Endothelial cell (in vitro differentiated cells): ENCODE results near the gene VWA8. TPM values are rescaled to one million over a fixed set of nuclear protein-coding genes. Genes with fewer than 3 reads are reported as not detected.

Experiments used
- DNase-seq: peaks from one replicate; pipeline ENCODE4 v3.0.0; 2021; ENCODE audit warnings: low spot score
- H3K27ac Mint-ChIP-seq: one replicate; pipeline ENCODE4 v1.8.0; 2021; ENCODE audit warnings: mixed read lengths, inconsistent platforms; ENCODE audit not compliant: unreplicated experiment
- H3K27me3 Mint-ChIP-seq: one replicate; pipeline ENCODE4 v1.8.0; 2021; ENCODE audit warnings: mild to moderate bottlenecking, moderate library complexity, mixed read lengths, inconsistent platforms; ENCODE audit not compliant: unreplicated experiment
- H3K36me3 Mint-ChIP-seq: one replicate; pipeline ENCODE4 v1.8.0; 2021; ENCODE audit warnings: mild to moderate bottlenecking, low read depth, mixed read lengths, inconsistent platforms; ENCODE audit not compliant: unreplicated experiment
- H3K4me1 Mint-ChIP-seq: one replicate; pipeline ENCODE4 v1.8.0; 2021; ENCODE audit warnings: mild to moderate bottlenecking, mixed read lengths, inconsistent platforms; ENCODE audit not compliant: unreplicated experiment
- H3K4me3 Mint-ChIP-seq: one replicate; pipeline ENCODE4 v1.8.0; 2021; ENCODE audit warnings: mild to moderate bottlenecking, mixed read lengths, inconsistent platforms; ENCODE audit not compliant: unreplicated experiment
- H3K9me3 Mint-ChIP-seq: one replicate; pipeline ENCODE4 v1.8.0; 2021; ENCODE audit warnings: mixed read lengths, inconsistent platforms; ENCODE audit not compliant: unreplicated experiment
- CTCF ChIP-seq: fragments of 200-600 bp; sonication (generic); IDR thresholded peaks from one replicate; pipeline ENCODE4 v1.5.0; 2021; ENCODE audit warnings: antibody characterized with exemption; ENCODE audit not compliant: unreplicated experiment
- total RNA-seq: library from RNA; stranded (reverse); fragmentation: NEBNext Ultra II Directional; extraction: Animal tissue kit (Norgen Biotek cat#: 25700); gene quantifications from one replicate; pipeline ENCODE4 v1.2.1, GENCODE V29; 2021; ENCODE audit not compliant: unreplicated experiment

The VWA8 gene
- total RNA-seq, 1 donor from 2014 or later = 8.2 TPM

- Mint-ChIP-seq H3K4me1 (peaks cover 48% of the 10 kb centered on the region), H3K27ac (peak overlapping the region; percentile 85), H3K27me3 (no peaks in the 10 kb centered on the region), H3K9me3 (no peaks in the 10 kb centered on the region), H3K4me3 (no peak overlapping the region), H3K36me3 (peaks cover 2% of the 10 kb centered on the region)
- DNase-seq = no peak
- no peak for TF ChIP-seq CTCF
Measured at GRCh38 chr13:41614671-41615527, 346.0 kb downstream of the VWA8 start.

GRCh38 chr13:41613984-41614661 lies 346.8 kb downstream of the VWA8 start:
- peak; percentile 57 for DNase-seq
- H3K4me1 Mint-ChIP-seq = peaks cover 42% of the 10 kb centered on the region

GRCh38 chr13:41613471-41613870 lies 347.4 kb downstream of the VWA8 start:
- no peak for DNase-seq
- no peak for TF ChIP-seq CTCF
- Mint-ChIP-seq H3K4me1 (peaks cover 40% of the 10 kb centered on the region), H3K4me3 (no peak overlapping the region), H3K36me3 (peaks cover 2% of the 10 kb centered on the region), H3K9me3 (no peaks in the 10 kb centered on the region), H3K27ac (peak overlapping the region; percentile 83), H3K27me3 (no peaks in the 10 kb centered on the region)

More at GRCh38 chr13:41613984-41614661, 346.8 kb downstream of the VWA8 start:
- TF ChIP-seq CTCF = no peak
- Mint-ChIP-seq H3K27me3 (no peaks in the 10 kb centered on the region), H3K9me3 (no peaks in the 10 kb centered on the region), H3K36me3 (peaks cover 2% of the 10 kb centered on the region), H3K4me3 (no peak overlapping the region), H3K27ac (peak overlapping the region; percentile 83)

GRCh38 chr13:41611385-41611784 lies 349.5 kb downstream of the VWA8 start:
- H3K27me3 Mint-ChIP-seq = no peaks in the 10 kb centered on the region
- H3K4me3 Mint-ChIP-seq = no peak overlapping the region
- H3K27ac Mint-ChIP-seq = no peak overlapping the region
- H3K4me1 Mint-ChIP-seq = peaks cover 40% of the 10 kb centered on the region
- peaks cover 2% of the 10 kb centered on the region for H3K36me3 Mint-ChIP-seq
- H3K9me3 Mint-ChIP-seq = no peaks in the 10 kb centered on the region
- no peak for DNase-seq
- TF ChIP-seq CTCF = no peak

- Mint-ChIP-seq H3K9me3 (no peaks in the 10 kb centered on the region), H3K27me3 (no peaks in the 10 kb centered on the region), H3K4me3 (no peak overlapping the region), H3K4me1 (peaks cover 34% of the 10 kb centered on the region), H3K36me3 (peaks cover 2% of the 10 kb centered on the region), H3K27ac (peak overlapping the region; percentile 14)
- no peak for DNase-seq
- no peak for TF ChIP-seq CTCF
Measured at GRCh38 chr13:41610404-41610803, 350.5 kb downstream of the VWA8 start.
